Measurements from ENCODE around the gene TCEAL1.
"Not testable (repeated sequence)": the region's sequence is repeated elsewhere in the genome, so short reads cannot be mapped to it uniquely, and the experiment has no call there.

The TCEAL1 gene

DNA sequence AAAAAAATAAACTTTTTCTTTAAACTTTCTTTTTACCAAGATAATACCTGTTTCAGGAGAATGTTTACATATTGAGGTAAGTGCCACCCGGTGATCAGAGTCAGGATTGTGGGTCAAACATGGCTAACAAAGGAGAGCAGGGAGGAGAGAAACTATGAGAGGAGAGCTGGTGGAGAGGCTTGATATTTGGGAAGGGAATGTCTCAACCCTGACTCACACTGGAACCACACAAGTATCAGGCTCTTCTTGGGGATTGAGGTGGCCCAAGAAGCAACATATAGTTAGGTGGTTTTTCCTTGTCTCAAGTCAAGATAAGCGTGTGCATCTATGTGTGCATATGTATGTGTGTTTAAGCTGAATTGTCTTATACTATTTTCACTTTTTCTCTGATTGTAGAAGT is 6.7 kb downstream of the TCEAL1 start:
- DNase-seq (ENCODE audit: low spot score) = no peak
- peaks cover 11% of the 10 kb centered on the region for H3K4me1 ChIP-seq (ENCODE audit: insufficient read depth, poor library complexity, severe bottlenecking)
- H3K36me3 ChIP-seq (ENCODE audit: low read depth) = no peaks in the 10 kb centered on the region
- no peaks in the 10 kb centered on the region for H3K27me3 ChIP-seq (ENCODE audit: insufficient read depth, poor library complexity, severe bottlenecking)
- ATAC-seq (ENCODE audit: low read depth) = no peak
- TF ChIP-seq, protein P1, sequence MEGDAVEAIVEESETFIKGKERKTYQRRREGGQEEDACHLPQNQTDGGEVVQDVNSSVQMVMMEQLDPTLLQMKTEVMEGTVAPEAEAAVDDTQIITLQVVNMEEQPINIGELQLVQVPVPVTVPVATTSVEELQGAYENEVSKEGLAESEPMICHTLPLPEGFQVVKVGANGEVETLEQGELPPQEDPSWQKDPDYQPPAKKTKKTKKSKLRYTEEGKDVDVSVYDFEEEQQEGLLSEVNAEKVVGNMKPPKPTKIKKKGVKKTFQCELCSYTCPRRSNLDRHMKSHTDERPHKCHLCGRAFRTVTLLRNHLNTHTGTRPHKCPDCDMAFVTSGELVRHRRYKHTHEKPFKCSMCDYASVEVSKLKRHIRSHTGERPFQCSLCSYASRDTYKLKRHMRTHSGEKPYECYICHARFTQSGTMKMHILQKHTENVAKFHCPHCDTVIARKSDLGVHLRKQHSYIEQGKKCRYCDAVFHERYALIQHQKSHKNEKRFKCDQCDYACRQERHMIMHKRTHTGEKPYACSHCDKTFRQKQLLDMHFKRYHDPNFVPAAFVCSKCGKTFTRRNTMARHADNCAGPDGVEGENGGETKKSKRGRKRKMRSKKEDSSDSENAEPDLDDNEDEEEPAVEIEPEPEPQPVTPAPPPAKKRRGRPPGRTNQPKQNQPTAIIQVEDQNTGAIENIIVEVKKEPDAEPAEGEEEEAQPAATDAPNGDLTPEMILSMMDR (IDR thresholded peaks at IDR 0.05; ENCODE audit: poor library complexity, severe bottlenecking) = no peak
- no peak overlapping the region for H3K27ac ChIP-seq (ENCODE audit: poor library complexity, severe bottlenecking)
- no peak overlapping the region for H3K4me3 ChIP-seq (ENCODE audit: severe bottlenecking)
- H3K9me3 ChIP-seq (ENCODE audit: severe bottlenecking) = no peaks in the 10 kb centered on the region

DNA sequence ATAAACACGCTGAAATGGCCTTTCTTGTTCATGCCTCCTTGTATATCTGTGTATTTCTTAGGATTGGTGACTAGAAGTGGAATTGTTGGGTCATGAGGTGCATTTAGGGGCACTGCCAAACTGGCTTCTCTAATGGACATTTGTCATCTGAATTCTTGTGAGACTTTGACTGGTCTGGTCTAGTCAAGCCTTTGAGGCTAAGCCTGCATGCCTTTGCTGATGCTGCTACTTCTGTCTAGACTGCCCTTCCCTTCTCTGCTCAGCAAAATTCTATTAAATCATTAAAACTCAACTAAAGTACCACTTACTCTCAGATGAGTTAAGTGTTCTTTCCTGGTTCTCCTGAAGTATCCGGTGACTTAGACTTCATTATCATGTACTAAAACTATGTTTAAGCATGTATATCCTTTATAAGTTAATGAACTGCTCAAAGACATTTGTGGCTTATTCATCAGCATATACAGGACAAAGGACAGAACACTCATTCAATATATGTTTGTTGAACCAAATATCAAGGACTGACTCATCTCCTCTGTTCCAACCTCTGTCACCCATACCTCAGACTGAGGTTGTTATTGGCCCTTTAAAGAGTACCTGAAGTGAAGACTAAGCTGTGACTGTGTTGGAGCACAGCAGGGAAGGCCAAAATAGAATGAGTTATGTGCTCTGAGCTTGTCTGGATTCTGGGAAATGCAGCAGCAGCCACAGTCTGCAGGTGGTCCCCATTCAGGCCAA is 9.0 kb downstream of the TCEAL1 start:
- peak overlapping the region; percentile 54 for H3K27ac ChIP-seq (ENCODE audit: poor library complexity, severe bottlenecking)
- no peak overlapping the region for H3K4me3 ChIP-seq (ENCODE audit: severe bottlenecking)
- peaks cover 11% of the 10 kb centered on the region for H3K4me1 ChIP-seq (ENCODE audit: insufficient read depth, poor library complexity, severe bottlenecking)
- H3K36me3 ChIP-seq (ENCODE audit: low read depth) = no peaks in the 10 kb centered on the region
- TF ChIP-seq, protein P1 (IDR thresholded peaks at IDR 0.05; ENCODE audit: poor library complexity, severe bottlenecking) = no peak
- no peaks in the 10 kb centered on the region for H3K9me3 ChIP-seq (ENCODE audit: severe bottlenecking)
- no peak for DNase-seq (ENCODE audit: low spot score)
- H3K27me3 ChIP-seq (ENCODE audit: insufficient read depth, poor library complexity, severe bottlenecking) = no peaks in the 10 kb centered on the region
- peak; percentile 78 for ATAC-seq (ENCODE audit: low read depth)

DNA sequence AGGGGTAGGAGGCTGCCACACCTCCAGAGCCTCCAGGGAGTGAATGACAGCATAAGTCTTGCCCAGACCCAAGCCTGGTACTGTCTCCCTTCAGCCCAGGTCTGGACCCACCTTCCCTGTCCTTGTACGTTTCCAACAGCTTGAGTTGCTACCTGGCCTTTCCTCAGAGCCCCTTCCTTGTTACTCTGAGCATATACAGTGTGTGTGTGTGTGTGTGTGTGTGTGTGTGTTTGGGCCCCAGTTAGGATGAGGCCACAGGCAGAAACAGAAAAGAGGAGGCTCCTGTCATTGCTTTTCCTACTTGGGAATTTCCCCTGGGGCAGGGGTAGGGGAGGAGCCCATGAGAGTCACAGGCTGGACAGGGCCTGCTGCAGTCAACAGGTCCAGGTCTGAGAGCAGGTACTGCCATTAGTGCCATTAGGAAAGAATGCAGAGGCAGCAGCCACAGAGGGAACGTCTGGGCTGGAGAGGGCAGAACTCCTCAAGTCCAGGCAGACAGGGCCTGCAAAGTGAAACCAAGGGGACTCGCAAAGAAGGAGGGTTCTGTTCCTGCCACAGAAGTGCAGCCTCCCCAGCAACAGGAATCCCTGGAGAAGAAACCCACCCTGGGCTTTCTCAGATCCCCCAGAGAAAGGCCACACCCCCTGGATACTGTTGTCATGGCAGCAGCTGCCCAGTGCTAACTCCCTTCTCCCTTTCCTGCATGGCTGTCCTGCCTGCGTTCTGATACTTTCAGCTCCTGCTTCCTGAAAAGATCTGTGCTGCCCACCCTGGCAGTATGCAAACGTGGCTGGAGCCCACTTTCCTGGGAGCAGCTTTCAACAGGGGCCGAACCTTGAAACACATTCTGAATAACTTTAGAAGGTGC is 9.9 kb downstream of the TCEAL1 start:
- DNase-seq (ENCODE audit: low spot score); H3K4me3 ChIP-seq (ENCODE audit: severe bottlenecking); H3K36me3 ChIP-seq (ENCODE audit: low read depth); H3K27me3 ChIP-seq (ENCODE audit: insufficient read depth, poor library complexity, severe bottlenecking); H3K9me3 ChIP-seq (ENCODE audit: severe bottlenecking): not testable (repeated sequence)
- peak overlapping the region; percentile 54 for H3K27ac ChIP-seq (ENCODE audit: poor library complexity, severe bottlenecking)
- H3K4me1 ChIP-seq (ENCODE audit: insufficient read depth, poor library complexity, severe bottlenecking) = peaks cover 11% of the 10 kb centered on the region
- ATAC-seq (ENCODE audit: low read depth) = peak; percentile 45

DNA sequence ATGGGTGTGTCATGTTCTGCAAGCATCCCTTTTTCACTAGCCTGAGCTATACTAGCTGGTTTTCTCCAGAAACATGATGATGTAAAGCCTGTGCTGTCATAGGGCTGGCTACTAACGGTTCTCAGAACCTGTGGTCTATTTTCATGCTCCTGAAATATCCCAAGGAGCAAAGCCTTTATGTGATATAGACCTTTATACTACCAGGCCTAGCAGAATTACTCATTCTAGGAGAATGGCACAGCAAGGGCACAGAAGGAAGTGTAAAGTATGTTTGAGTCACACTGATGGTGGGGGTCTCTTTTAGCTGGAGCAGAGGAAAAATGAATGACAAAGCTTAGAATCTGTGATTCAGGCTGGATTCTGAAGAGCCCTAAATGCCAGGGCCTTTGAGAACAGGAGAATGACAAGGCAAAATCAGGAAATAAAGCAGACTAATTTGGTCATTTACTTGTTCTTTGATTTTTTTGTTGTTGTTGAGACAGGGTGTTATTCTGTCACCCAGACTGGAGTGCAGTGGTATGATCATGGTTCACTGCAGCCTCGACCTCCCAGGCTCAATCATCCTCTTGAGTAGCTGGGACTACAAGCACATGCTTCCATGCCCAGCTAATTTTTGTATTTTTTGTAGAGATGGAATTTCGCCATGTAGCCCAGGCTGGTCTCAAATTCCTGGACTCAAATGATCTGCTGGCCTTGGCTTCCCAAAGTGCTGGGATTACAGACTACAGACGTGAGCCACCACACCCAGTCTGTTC is 11.8 kb downstream of the TCEAL1 start:
- TF ChIP-seq, protein P1 (IDR thresholded peaks at IDR 0.05; ENCODE audit: poor library complexity, severe bottlenecking) = no peak
- H3K4me3 ChIP-seq (ENCODE audit: severe bottlenecking) = no peak overlapping the region
- ATAC-seq (ENCODE audit: low read depth) (peak; percentile 30; the same call in 2 of the 3 replicates), DNase-seq (ENCODE audit: low spot score) (no peak)
- H3K36me3 ChIP-seq (ENCODE audit: low read depth) = no peaks in the 10 kb centered on the region
- no peaks in the 10 kb centered on the region for H3K9me3 ChIP-seq (ENCODE audit: severe bottlenecking)
- H3K4me1 ChIP-seq (ENCODE audit: insufficient read depth, poor library complexity, severe bottlenecking) = peaks cover 11% of the 10 kb centered on the region
- H3K27me3 ChIP-seq (ENCODE audit: insufficient read depth, poor library complexity, severe bottlenecking) = no peaks in the 10 kb centered on the region
- H3K27ac ChIP-seq (ENCODE audit: poor library complexity, severe bottlenecking) = peak overlapping the region; percentile 17

DNA sequence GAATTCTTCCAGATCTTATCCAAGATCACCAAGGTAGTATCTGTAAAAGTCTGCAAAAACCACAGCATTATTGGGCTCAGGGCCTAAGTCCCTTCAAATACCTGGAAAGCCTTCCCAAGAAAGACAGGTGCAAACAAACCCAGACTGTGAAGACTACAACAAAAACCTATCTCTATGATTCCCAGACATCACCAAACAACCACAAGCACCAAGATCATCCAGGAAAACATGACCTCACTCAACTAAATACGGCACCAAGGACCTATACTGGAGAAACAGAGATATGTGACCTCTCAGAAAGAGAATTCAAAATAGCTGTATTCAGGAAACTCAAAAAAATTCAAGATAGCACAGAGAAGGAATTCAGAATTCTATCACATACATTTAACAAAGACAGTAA is 15.3 kb downstream of the TCEAL1 start:
- no peak for ATAC-seq (ENCODE audit: low read depth)

More for the DNA sequence above, 15.3 kb downstream of the TCEAL1 start:
- Histone ChIP-seq H3K36me3 (ENCODE audit: low read depth) (no peaks in the 10 kb centered on the region), H3K27ac (ENCODE audit: poor library complexity, severe bottlenecking) (no peak overlapping the region), H3K4me3 (ENCODE audit: severe bottlenecking) (no peak overlapping the region), H3K9me3 (ENCODE audit: severe bottlenecking) (no peaks in the 10 kb centered on the region), H3K4me1 (ENCODE audit: insufficient read depth, poor library complexity, severe bottlenecking) (peaks cover 4% of the 10 kb centered on the region), H3K27me3 (ENCODE audit: insufficient read depth, poor library complexity, severe bottlenecking) (no peaks in the 10 kb centered on the region)
- DNase-seq (ENCODE audit: low spot score) = no peak
- TF ChIP-seq, protein P1 (IDR thresholded peaks at IDR 0.05; ENCODE audit: poor library complexity, severe bottlenecking) = no peak

Measured in RWPE2 (cell line).